ENCODE measurements around the gene MYRFL. TPM values are rescaled to one million over a fixed set of nuclear protein-coding genes. Genes with fewer than 3 reads are reported as not detected.

Gene MYRFL
- total RNA-seq, 2 experiments from 2014 or later, result not detected

GRCh38 chr12:69894800-69895383 is 69.9 kb downstream of the MYRFL start:
- H3K4me1 Mint-ChIP-seq, result peaks cover 12% of the 10 kb centered on the region
- H3K27ac Mint-ChIP-seq, result no peak overlapping the region
- peaks cover 9% of the 10 kb centered on the region for H3K27me3 Mint-ChIP-seq
- DNase-seq, result no peak
- ATAC-seq, result no peak
- H3K4me3 Mint-ChIP-seq, result no peak overlapping the region
- CTCF ChIA-PET, result no interaction called here
- no peaks in the 10 kb centered on the region for H3K9me3 Mint-ChIP-seq (ENCODE audit: low read depth)
- H3K36me3 Mint-ChIP-seq, result no peaks in the 10 kb centered on the region

- Mint-ChIP-seq H3K9me3 (ENCODE audit: low read depth) (no peaks in the 10 kb centered on the region), H3K36me3 (no peaks in the 10 kb centered on the region), H3K4me3 (no peak overlapping the region), H3K27ac (no peak overlapping the region), H3K27me3 (peaks cover 11% of the 10 kb centered on the region), H3K4me1 (peaks cover 12% of the 10 kb centered on the region)
- CTCF ChIA-PET, result interaction anchor here (0.9 to 1.1 kb wide), 2 partner anchors 17 to 680 kb away, joined by 3 read pairs; no protein-coding TSS in a partner anchor
- DNase-seq, result no peak
- no peak for ATAC-seq
These were observed 71.8 kb downstream of the MYRFL start for GRCh38 chr12:69896653-69897381.

GRCh38 chr12:69897744-69898143 is 72.7 kb downstream of the MYRFL start:
- CTCF ChIA-PET, result interaction anchor here (1.1 kb wide), 1 partner anchor 679 kb away, joined by 3 read pairs; no protein-coding TSS in a partner anchor
- Mint-ChIP-seq H3K36me3 (no peaks in the 10 kb centered on the region), H3K4me3 (no peak overlapping the region), H3K27ac (no peak overlapping the region), H3K4me1 (peaks cover 12% of the 10 kb centered on the region), H3K27me3 (peaks cover 6% of the 10 kb centered on the region), H3K9me3 (ENCODE audit: low read depth) (no peaks in the 10 kb centered on the region)
- no peak for DNase-seq
- no peak for ATAC-seq

DNA sequence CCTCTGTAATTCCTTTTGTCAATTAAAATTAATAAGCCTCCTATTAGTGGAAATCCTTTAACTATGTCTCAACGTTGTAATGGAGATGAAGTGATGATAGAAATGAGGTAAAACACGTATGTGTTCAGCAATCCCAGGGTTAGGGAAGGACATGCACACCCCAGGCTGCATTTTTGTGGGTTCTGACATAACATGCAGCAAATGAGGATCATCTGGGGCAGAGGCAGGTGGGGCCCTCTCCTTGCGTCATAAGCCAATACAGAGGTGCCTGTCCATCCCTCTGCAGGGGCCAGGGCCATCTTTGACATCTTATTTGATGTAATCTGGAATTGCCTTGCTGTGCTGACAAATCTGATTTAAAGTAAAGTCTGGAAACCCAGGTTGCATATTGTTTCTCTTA is 73.2 kb downstream of the MYRFL start:
- no peak overlapping the region for H3K4me3 Mint-ChIP-seq
- peaks cover 12% of the 10 kb centered on the region for H3K4me1 Mint-ChIP-seq
- ATAC-seq, result no peak
- no peaks in the 10 kb centered on the region for H3K36me3 Mint-ChIP-seq
- H3K27ac Mint-ChIP-seq, result no peak overlapping the region
- no peak for DNase-seq
- no peaks in the 10 kb centered on the region for H3K9me3 Mint-ChIP-seq (ENCODE audit: low read depth)
- peaks cover 6% of the 10 kb centered on the region for H3K27me3 Mint-ChIP-seq
- CTCF ChIA-PET, result interaction anchor here (1.6 kb wide), 1 partner anchor 679 kb away, joined by 5 read pairs; no protein-coding TSS in a partner anchor

DNA sequence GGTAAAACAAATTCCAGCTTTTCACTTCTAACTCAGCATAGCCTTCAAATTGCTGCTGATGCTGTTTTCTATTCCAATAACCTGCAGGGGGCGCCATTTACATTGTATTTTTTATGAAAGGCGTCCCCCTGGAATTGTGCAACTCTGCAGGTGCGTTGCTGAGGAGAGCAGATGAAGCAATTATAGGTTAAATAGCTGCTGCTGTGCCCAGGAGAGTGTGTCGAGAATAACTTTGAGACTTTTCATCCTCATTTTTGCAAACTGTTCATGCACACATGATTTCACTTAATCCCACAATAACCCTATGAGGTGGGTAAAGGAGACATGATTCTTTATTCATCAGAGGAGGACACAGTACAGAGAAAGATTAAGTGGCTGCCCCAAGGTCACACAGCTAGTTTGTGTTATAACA is 75.7 kb downstream of the MYRFL start:
- CTCF ChIA-PET, result interaction anchor here (0.7 to 2.3 kb wide), 9 partner anchors 9 to 679 kb away, joined by 3 to 18 read pairs (median 6); no protein-coding TSS in a partner anchor
- ATAC-seq (no peak), DNase-seq (peak; percentile 74)
- H3K9me3 Mint-ChIP-seq (ENCODE audit: low read depth), result no peaks in the 10 kb centered on the region
- H3K27me3 Mint-ChIP-seq, result peaks cover 9% of the 10 kb centered on the region
- peaks cover 4% of the 10 kb centered on the region for H3K4me1 Mint-ChIP-seq
- H3K27ac Mint-ChIP-seq, result no peak overlapping the region
- H3K36me3 Mint-ChIP-seq, result no peaks in the 10 kb centered on the region
- no peak overlapping the region for H3K4me3 Mint-ChIP-seq

GRCh38 chr12:69901221-69901905 is 76.3 kb downstream of the MYRFL start:
- Mint-ChIP-seq H3K27me3 (peaks cover 15% of the 10 kb centered on the region), H3K27ac (no peak overlapping the region), H3K4me1 (no peaks in the 10 kb centered on the region), H3K9me3 (ENCODE audit: low read depth) (no peaks in the 10 kb centered on the region), H3K36me3 (no peaks in the 10 kb centered on the region), H3K4me3 (no peak overlapping the region)
- no peak for ATAC-seq
- CTCF ChIA-PET, result interaction anchor here (1.2 to 2.3 kb wide), 8 partner anchors 10 to 678 kb away, joined by 3 to 18 read pairs (median 8); no protein-coding TSS in a partner anchor
- DNase-seq, result no peak

DNA sequence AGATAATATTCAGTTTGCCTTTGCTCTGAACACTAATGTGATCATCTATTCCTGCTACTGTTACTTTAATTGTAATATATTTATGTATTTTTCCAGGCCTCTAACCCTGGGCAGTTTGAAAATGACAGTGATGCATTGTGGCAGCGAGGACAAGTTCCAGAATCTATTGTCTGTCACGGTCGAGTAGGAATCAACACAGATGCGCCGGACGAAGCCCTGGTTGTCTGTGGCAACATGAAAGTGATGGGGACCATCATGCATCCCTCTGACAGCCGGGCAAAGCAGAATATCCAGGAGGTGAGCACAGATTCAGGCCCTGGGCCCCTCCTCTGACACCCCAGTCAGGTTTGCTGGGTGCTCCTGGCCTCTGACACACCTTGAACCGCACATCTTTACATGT is 78.5 kb downstream of the MYRFL start:
- Mint-ChIP-seq H3K4me3 (no peak overlapping the region), H3K9me3 (ENCODE audit: low read depth) (no peaks in the 10 kb centered on the region), H3K27ac (no peak overlapping the region), H3K4me1 (no peaks in the 10 kb centered on the region), H3K36me3 (no peaks in the 10 kb centered on the region), H3K27me3 (peaks cover 16% of the 10 kb centered on the region)
- CTCF ChIA-PET, result interaction anchor here (2.4 kb wide), 1 partner anchor 673 kb away, joined by 8 read pairs; no protein-coding TSS in a partner anchor
- no peak for DNase-seq
- no peak for ATAC-seq

- Mint-ChIP-seq H3K27ac (no peak overlapping the region), H3K4me1 (no peaks in the 10 kb centered on the region), H3K9me3 (ENCODE audit: low read depth) (no peaks in the 10 kb centered on the region), H3K36me3 (no peaks in the 10 kb centered on the region), H3K4me3 (no peak overlapping the region), H3K27me3 (peaks cover 16% of the 10 kb centered on the region)
- CTCF ChIA-PET, result interaction anchor here (2.4 kb wide), 1 partner anchor 672 kb away, joined by 8 read pairs; no protein-coding TSS in a partner anchor
- no peak for DNase-seq
- no peak for ATAC-seq
These were observed 79.8 kb downstream of the MYRFL start for GRCh38 chr12:69904777-69905176.

- Mint-ChIP-seq H3K36me3 (no peaks in the 10 kb centered on the region), H3K27me3 (peaks cover 14% of the 10 kb centered on the region), H3K9me3 (ENCODE audit: low read depth) (no peaks in the 10 kb centered on the region), H3K27ac (no peak overlapping the region), H3K4me3 (no peak overlapping the region), H3K4me1 (no peaks in the 10 kb centered on the region)
- CTCF ChIA-PET, result no interaction called here
- DNase-seq (no peak), ATAC-seq (no peak)
These were observed 80.8 kb downstream of the MYRFL start for GRCh38 chr12:69905801-69906200.

DNA sequence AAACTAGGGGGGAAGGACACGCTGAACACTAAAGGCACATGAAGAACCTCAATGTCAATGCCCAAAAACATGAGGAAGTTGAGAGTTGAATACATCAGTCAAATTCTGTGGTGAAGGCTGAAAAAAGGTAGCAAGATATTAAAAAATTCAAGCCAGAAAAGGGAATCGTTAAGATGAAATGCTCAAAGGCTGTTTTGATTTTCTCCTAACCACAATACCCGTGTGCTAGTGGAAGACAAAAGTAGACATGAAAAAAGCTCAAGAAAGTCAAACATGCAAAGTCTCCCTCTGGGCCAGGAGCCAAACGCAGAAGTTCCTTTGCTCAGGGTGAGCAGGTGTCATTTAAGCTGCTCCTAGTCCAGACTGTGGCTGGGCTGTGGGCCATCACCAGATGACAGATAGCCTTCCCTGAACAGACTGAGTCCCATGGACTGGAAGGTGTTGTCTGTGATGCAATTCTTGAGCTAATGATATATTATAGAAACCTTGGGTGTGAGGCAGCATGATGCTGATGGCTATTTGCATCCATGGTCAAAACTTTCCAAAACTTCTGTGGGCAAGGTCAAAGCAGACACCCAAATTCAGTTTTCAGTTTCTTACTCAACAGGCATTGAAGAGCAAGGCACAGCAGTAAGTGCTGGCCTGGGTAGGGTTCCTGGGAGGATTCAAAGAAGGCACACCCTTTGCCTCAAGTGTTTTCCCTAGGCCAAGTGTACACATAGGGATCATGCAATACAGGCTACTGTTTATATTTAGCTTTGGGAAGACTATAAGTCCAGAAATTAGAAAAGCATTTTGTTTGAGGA is 81.6 kb downstream of the MYRFL start:
- CTCF ChIA-PET, result no interaction called here
- no peak overlapping the region for H3K4me3 Mint-ChIP-seq
- no peak overlapping the region for H3K27ac Mint-ChIP-seq
- H3K27me3 Mint-ChIP-seq, result peaks cover 14% of the 10 kb centered on the region
- H3K4me1 Mint-ChIP-seq, result no peaks in the 10 kb centered on the region
- H3K36me3 Mint-ChIP-seq, result no peaks in the 10 kb centered on the region
- no peak for DNase-seq
- H3K9me3 Mint-ChIP-seq (ENCODE audit: low read depth), result no peaks in the 10 kb centered on the region
- ATAC-seq, result no peak

DNA sequence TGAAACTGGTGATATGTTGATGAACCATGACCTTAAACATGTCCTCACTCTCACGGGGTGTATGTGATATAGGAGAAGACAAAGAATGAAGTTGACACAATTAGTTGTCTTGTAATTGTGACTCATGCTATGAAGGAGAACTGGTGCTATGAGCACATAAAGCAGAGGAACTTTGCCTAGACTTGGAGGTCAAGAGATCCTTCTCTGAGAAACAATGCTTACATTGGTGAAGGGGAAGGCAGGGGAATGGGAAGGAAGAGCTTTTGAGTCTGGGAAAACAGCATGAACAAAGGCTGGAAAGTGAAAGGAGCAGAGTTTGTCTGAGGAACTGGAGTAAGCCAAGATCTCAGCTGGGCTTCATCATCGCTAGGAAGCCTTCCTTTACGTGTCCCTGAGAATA is 83.2 kb downstream of the MYRFL start:
- Mint-ChIP-seq H3K27ac (no peak overlapping the region), H3K4me3 (no peak overlapping the region), H3K27me3 (peaks cover 15% of the 10 kb centered on the region), H3K4me1 (no peaks in the 10 kb centered on the region), H3K36me3 (no peaks in the 10 kb centered on the region), H3K9me3 (ENCODE audit: low read depth) (no peaks in the 10 kb centered on the region)
- DNase-seq, result no peak
- no peak for ATAC-seq
- CTCF ChIA-PET, result no interaction called here

DNA sequence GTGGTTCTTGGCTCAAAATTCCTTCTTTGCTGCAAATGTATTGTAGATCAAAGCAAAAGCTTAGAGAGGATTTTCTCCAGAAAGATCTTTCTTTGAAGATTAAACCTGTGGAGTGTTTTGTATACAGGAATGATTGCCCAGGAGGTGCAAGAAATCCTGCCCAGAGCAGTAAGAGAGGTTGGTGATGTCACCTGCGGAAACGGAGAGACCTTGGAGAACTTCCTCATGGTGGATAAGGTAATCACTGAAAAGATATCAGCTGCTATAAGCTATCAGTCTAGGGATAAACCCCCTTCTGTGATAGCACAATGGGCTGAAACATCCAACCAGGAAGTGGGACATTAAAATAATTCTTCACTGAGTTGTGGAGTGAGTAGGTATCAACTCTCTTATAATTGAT is 85.7 kb downstream of the MYRFL start:
- no peaks in the 10 kb centered on the region for H3K4me1 Mint-ChIP-seq
- no peak for ATAC-seq
- H3K9me3 Mint-ChIP-seq (ENCODE audit: low read depth), result no peaks in the 10 kb centered on the region
- no peaks in the 10 kb centered on the region for H3K36me3 Mint-ChIP-seq
- CTCF ChIA-PET, result no interaction called here
- no peak overlapping the region for H3K27ac Mint-ChIP-seq
- peaks cover 11% of the 10 kb centered on the region for H3K27me3 Mint-ChIP-seq
- no peak overlapping the region for H3K4me3 Mint-ChIP-seq
- no peak for DNase-seq

- DNase-seq (no peak), ATAC-seq (no peak)
- CTCF ChIA-PET, result no interaction called here
- H3K27ac Mint-ChIP-seq, result no peak overlapping the region
- no peaks in the 10 kb centered on the region for H3K9me3 Mint-ChIP-seq (ENCODE audit: low read depth)
- H3K4me1 Mint-ChIP-seq, result no peaks in the 10 kb centered on the region
- H3K4me3 Mint-ChIP-seq, result no peak overlapping the region
- H3K36me3 Mint-ChIP-seq, result no peaks in the 10 kb centered on the region
- peaks cover 3% of the 10 kb centered on the region for H3K27me3 Mint-ChIP-seq
These were observed 88.5 kb downstream of the MYRFL start for GRCh38 chr12:69913526-69913925.

Measured in activated CD8-positive, alpha-beta memory T cell treated with anti-CD3 and anti-CD28 coated beads, Interleukin-2, amount 10 ng/mL, durations not matched to agents 7 days and 5 days (primary cell).